KMS-11 (cell line): ENCODE data around the gene RPL23.

Experiments used
- H2AFZ ChIP-seq: fragments of 200-600 bp; sonication (generic); 2 replicates; pipeline ENCODE4 v1.6.1; 2016; ENCODE audit warnings: antibody characterized with exemption, mixed run types, low read depth
- H3K27ac ChIP-seq: fragments of 200-600 bp; sonication (generic); 2 replicates; pipeline ENCODE4 v1.6.1; 2016; ENCODE audit warnings: mild to moderate bottlenecking, mixed run types
- H3K27me3 ChIP-seq: fragments of 200-600 bp; sonication (generic); 2 replicates; pipeline ENCODE4 v1.6.1; 2017; ENCODE audit warnings: mild to moderate bottlenecking, low read depth, mixed run types, moderate library complexity; ENCODE audit not compliant: insufficient read depth
- H3K36me3 ChIP-seq: fragments of 200-600 bp; sonication (generic); 2 replicates; pipeline ENCODE4 v1.6.1; 2017; ENCODE audit warnings: mild to moderate bottlenecking, mixed run types; ENCODE audit not compliant: insufficient read depth
- H3K4me1 ChIP-seq: fragments of 200-600 bp; sonication (generic); 2 replicates; pipeline ENCODE4 v1.6.1; 2016; ENCODE audit warnings: mild to moderate bottlenecking, low read depth, mixed run types; ENCODE audit not compliant: poor library complexity, severe bottlenecking
- H3K4me2 ChIP-seq: fragments of 200-600 bp; sonication (generic); 2 replicates; pipeline ENCODE4 v1.7.0; 2016; ENCODE audit warnings: mild to moderate bottlenecking, mixed run types
- H3K4me3 ChIP-seq: fragments of 200-600 bp; sonication (generic); IDR thresholded peaks from 2 replicates; pipeline ENCODE4 v1.6.1; 2017; ENCODE audit warnings: low read depth, low read length, mixed read lengths; ENCODE audit not compliant: insufficient read depth
- H3K79me2 ChIP-seq: fragments of 200-600 bp; sonication (generic); 2 replicates; pipeline ENCODE4 v1.6.1; 2016; ENCODE audit warnings: low read depth, mixed run types; ENCODE audit not compliant: insufficient read depth
- H3K9ac ChIP-seq: fragments of 200-600 bp; sonication (generic); 2 replicates; pipeline ENCODE4 v1.6.1; 2016; ENCODE audit warnings: mild to moderate bottlenecking, mixed run types
- H4K20me1 ChIP-seq: fragments of 200-600 bp; sonication (generic); 2 replicates; pipeline ENCODE4 v1.6.1; 2016; ENCODE audit warnings: mild to moderate bottlenecking, mixed run types; ENCODE audit not compliant: insufficient read depth
- CTCF ChIP-seq: fragments of 200-600 bp; sonication (generic); conservative IDR thresholded peaks from 2 replicates; pipeline ENCODE4 v1.6.1; 2017; ENCODE audit warnings: low read depth, mild to moderate bottlenecking, antibody characterized with exemption, low read length, moderate library complexity, mixed read lengths

Gene RPL23

GRCh38 chr17:38898291-38898679 is 44.8 kb upstream of the RPL23 start:
- peak overlapping the region; percentile 79 for H3K27ac ChIP-seq
- no peak for TF ChIP-seq CTCF
- H3K4me2 ChIP-seq, result peak overlapping the region; percentile 75
- H2AFZ ChIP-seq, result peak overlapping the region; percentile 12; the same call in 1 of the 2 replicates
- no peaks in the 10 kb centered on the region for H3K79me2 ChIP-seq
- no peaks in the 10 kb centered on the region for H3K36me3 ChIP-seq
- no peak overlapping the region for H3K4me3 ChIP-seq
- H3K9ac ChIP-seq, result peak overlapping the region; percentile 53; the same call in 1 of the 2 replicates
- H4K20me1 ChIP-seq, result no peaks in the 10 kb centered on the region
- no peaks in the 10 kb centered on the region for H3K27me3 ChIP-seq
- H3K4me1 ChIP-seq, result peaks cover 36% of the 10 kb centered on the region

GRCh38 chr17:38897671-38898290 is 44.3 kb upstream of the RPL23 start:
- Histone ChIP-seq H3K36me3 (no peaks in the 10 kb centered on the region), H3K27ac (peak overlapping the region; percentile 79), H3K4me3 (no peak overlapping the region), H4K20me1 (no peaks in the 10 kb centered on the region), H3K4me2 (peak overlapping the region; percentile 75), H3K27me3 (no peaks in the 10 kb centered on the region), H3K9ac (peak overlapping the region; percentile 53; the same call in 1 of the 2 replicates), H3K4me1 (peaks cover 36% of the 10 kb centered on the region), H2AFZ (0 out of 2 replicates have a peak overlapping the region, but pooled peaks have one; percentile 12), H3K79me2 (no peaks in the 10 kb centered on the region)
- no peak for TF ChIP-seq CTCF

- peaks cover 36% of the 10 kb centered on the region for H3K4me1 ChIP-seq
- no peaks in the 10 kb centered on the region for H3K36me3 ChIP-seq
- H3K27ac ChIP-seq, result peak overlapping the region; percentile 79
- no peak overlapping the region for H2AFZ ChIP-seq
- no peaks in the 10 kb centered on the region for H3K27me3 ChIP-seq
- peak overlapping the region; percentile 75; the same call in 1 of the 2 replicates for H3K4me2 ChIP-seq
- no peaks in the 10 kb centered on the region for H3K79me2 ChIP-seq
- H3K9ac ChIP-seq, result no peak overlapping the region
- no peak for TF ChIP-seq CTCF
- H4K20me1 ChIP-seq, result no peaks in the 10 kb centered on the region
- H3K4me3 ChIP-seq, result no peak overlapping the region
Observed at GRCh38 chr17:38897176-38897575, 43.7 kb upstream of the RPL23 start.

- Histone ChIP-seq H3K27ac (peak overlapping the region; percentile 79; the same call in 1 of the 2 replicates), H3K27me3 (no peaks in the 10 kb centered on the region), H3K4me1 (peaks cover 36% of the 10 kb centered on the region), H2AFZ (no peak overlapping the region), H3K4me3 (no peak overlapping the region), H3K9ac (no peak overlapping the region), H3K36me3 (no peaks in the 10 kb centered on the region), H3K79me2 (no peaks in the 10 kb centered on the region), H4K20me1 (no peaks in the 10 kb centered on the region), H3K4me2 (no peak overlapping the region)
- TF ChIP-seq CTCF, result no peak
Observed at GRCh38 chr17:38896346-38896954, 42.9 kb upstream of the RPL23 start.
